Coronary artery (tissue), 2 donors: Measurements from ENCODE around the gene STRA6.

Source experiments
- DNase-seq: peaks from one replicate; pipeline ENCODE4 v3.0.0-alpha.2; 2017; ENCODE audit warnings: low spot score
- H3K27ac ChIP-seq, 2 donors: fragments of 200-600 bp; sonication (generic); one replicate each; pipeline ENCODE4 v1.5.1; 2016 to 2019
- H3K4me3 ChIP-seq: fragments of 200-600 bp; sonication (generic); 2 replicates; pipeline ENCODE4 v1.5.1; 2016; ENCODE audit warnings: mild to moderate bottlenecking, moderate library complexity
- TF ChIP-seq, protein P1 (sequence below): fragments of 200-600 bp; sonication (generic); IDR thresholded peaks from one replicate; pipeline ENCODE4 v1.5.1; 2019; ENCODE audit warnings: antibody characterized with exemption

The STRA6 gene

DNA sequence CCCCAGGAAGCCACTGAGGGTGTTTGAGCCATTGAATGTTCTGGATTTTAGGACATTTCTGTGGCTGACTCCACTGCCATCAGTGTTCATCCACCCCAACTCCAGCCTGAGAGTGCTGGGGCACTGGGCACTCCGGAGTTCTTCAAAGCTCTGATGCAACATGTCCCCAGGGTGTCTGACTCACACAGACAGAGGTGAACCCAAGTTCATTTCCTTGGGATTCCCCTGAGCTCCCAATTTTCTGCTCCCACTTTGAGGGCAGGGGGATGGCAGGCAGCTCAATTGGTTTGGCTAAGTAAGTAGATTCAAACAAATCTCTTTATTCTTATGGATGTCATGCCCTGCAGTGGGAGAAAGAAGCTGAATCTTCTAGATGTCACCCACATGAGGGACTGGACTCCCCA lies 2.2 kb downstream of the STRA6 start:
- no peak for DNase-seq
- peak overlapping the region in 1 of 2 donors; percentile 20 for H3K27ac ChIP-seq
- H3K4me3 ChIP-seq = no peak overlapping the region
- TF ChIP-seq, protein P1, sequence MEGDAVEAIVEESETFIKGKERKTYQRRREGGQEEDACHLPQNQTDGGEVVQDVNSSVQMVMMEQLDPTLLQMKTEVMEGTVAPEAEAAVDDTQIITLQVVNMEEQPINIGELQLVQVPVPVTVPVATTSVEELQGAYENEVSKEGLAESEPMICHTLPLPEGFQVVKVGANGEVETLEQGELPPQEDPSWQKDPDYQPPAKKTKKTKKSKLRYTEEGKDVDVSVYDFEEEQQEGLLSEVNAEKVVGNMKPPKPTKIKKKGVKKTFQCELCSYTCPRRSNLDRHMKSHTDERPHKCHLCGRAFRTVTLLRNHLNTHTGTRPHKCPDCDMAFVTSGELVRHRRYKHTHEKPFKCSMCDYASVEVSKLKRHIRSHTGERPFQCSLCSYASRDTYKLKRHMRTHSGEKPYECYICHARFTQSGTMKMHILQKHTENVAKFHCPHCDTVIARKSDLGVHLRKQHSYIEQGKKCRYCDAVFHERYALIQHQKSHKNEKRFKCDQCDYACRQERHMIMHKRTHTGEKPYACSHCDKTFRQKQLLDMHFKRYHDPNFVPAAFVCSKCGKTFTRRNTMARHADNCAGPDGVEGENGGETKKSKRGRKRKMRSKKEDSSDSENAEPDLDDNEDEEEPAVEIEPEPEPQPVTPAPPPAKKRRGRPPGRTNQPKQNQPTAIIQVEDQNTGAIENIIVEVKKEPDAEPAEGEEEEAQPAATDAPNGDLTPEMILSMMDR = no peak

- DNase-seq = no peak
Observed at GRCh38 chr15:74199297-74199652, 3.3 kb downstream of the STRA6 start.

DNA sequence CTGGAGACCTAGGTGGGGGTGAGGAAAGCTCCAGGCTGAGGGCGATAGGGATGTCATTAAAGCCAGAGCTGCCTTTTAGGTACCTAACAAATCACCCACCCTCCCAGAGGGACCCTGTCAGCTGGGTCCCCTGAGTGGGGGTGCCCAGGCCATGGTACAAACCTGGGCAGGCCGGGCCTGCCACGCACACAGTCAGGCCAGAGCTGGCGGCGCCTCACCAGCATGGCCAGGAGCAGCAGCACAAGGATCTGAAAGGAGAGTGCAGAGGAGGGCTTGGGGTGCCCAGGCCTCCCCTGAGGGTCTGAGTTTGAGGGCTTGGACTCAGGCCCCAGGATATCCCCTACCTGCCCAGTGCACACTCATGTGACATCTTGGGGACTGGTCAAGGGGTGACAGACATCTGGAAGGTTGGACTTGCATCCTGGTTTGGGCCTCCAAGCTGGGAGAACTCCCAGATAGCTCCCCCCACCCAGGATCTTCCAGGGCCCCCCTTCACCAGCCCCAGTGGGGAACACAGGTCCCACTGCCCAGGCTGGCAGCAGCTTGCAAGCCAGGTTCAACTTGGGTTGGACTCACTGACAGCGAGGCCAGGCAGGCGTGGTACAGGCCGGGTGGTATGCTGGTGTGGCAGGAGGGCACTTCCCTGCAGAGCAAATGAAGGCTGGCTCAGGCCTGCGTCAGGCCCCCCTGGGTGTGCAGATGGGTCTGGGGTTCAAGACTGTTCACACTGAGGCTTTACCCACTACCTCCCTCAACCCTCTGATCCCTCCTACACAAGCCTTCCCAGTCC lies 5.2 kb downstream of the STRA6 start:
- no peak overlapping the region for H3K27ac ChIP-seq

More at GRCh38 chr15:74199297-74199652, 3.3 kb downstream of the STRA6 start:
- Histone ChIP-seq H3K4me3 (no peak overlapping the region), H3K27ac (no peak overlapping the region)
- TF ChIP-seq, protein P1 = no peak

DNA sequence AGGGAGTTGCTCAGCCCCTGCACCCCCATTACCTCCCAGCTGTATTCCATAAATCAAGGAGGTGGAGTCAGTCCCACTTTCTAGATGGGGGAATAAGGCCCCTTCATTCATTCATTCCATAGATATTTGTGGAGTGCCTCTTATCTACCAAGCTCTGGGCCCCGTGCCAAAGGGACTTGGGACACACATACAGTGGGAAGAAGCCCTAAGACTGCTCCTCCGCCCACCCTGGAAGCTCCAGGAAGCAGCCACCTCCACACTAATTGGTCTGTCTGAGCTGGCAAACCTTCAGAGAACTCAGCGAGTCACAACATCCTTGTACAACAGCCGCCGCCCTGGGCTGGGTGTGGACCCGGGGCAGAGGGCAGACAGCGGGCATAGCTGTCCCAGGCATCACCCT lies 6.4 kb downstream of the STRA6 start:
- no peak for DNase-seq
- TF ChIP-seq, protein P1 = no peak
- Histone ChIP-seq H3K27ac (no peak overlapping the region), H3K4me3 (no peak overlapping the region)

More for the DNA sequence above, 5.2 kb downstream of the STRA6 start:
- TF ChIP-seq, protein P1 = no peak
- DNase-seq = no peak
- H3K4me3 ChIP-seq = no peak overlapping the region

GRCh38 chr15:74194572-74195559 lies 7.7 kb downstream of the STRA6 start:
- TF ChIP-seq, protein P1 = no peak
- no peak overlapping the region for H3K27ac ChIP-seq
- DNase-seq = no peak
- no peak overlapping the region for H3K4me3 ChIP-seq

- DNase-seq = no peak
- H3K27ac ChIP-seq = no peak overlapping the region
- TF ChIP-seq, protein P1 = no peak
- no peak overlapping the region for H3K4me3 ChIP-seq
Observed at GRCh38 chr15:74193905-74194304, 8.7 kb downstream of the STRA6 start.
